ENCODE results near the gene CITED1.

DNA sequence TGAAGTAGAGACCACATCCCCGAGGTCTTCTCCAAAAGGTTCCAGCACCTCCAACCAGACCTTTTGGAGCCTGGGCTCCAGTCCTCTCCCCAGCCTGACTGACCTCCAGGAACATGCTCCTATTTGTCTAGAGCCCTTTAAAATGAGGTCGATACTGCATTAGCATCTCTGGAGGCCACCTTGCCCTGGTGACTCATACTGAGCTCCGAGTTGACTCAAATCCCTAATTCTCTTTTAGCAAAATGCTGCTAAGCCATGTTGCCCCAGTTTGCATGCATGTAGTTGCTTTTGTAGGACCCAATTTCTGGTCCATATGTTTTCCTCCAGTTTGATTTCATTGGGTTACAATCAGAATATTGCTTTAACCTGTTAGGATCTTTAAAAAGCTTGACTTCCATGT, 43.5 kb upstream of the CITED1 start:
- TF ChIP-seq, protein P1, sequence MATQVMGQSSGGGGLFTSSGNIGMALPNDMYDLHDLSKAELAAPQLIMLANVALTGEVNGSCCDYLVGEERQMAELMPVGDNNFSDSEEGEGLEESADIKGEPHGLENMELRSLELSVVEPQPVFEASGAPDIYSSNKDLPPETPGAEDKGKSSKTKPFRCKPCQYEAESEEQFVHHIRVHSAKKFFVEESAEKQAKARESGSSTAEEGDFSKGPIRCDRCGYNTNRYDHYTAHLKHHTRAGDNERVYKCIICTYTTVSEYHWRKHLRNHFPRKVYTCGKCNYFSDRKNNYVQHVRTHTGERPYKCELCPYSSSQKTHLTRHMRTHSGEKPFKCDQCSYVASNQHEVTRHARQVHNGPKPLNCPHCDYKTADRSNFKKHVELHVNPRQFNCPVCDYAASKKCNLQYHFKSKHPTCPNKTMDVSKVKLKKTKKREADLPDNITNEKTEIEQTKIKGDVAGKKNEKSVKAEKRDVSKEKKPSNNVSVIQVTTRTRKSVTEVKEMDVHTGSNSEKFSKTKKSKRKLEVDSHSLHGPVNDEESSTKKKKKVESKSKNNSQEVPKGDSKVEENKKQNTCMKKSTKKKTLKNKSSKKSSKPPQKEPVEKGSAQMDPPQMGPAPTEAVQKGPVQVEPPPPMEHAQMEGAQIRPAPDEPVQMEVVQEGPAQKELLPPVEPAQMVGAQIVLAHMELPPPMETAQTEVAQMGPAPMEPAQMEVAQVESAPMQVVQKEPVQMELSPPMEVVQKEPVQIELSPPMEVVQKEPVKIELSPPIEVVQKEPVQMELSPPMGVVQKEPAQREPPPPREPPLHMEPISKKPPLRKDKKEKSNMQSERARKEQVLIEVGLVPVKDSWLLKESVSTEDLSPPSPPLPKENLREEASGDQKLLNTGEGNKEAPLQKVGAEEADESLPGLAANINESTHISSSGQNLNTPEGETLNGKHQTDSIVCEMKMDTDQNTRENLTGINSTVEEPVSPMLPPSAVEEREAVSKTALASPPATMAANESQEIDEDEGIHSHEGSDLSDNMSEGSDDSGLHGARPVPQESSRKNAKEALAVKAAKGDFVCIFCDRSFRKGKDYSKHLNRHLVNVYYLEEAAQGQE (IDR thresholded peaks at IDR 0.05; ENCODE audit: insufficient read depth in 1 of 2, low read depth in 2 of 2, low read length in 2 of 2): no peak
- no peak for TF ChIP-seq SIN3A (IDR thresholded peaks at IDR 0.05; ENCODE audit: borderline replicate concordance, insufficient read depth, low read length)
- TF ChIP-seq POLR2AphosphoS5 (IDR thresholded peaks at IDR 0.05; ENCODE audit: low read depth, low read length): no peak
- no peak for TF ChIP-seq TAF1 (IDR thresholded peaks at IDR 0.05; ENCODE audit: borderline replicate concordance, insufficient read depth, low read length)
- no peak for TF ChIP-seq FOXP2 (optimal IDR thresholded peaks at IDR 0.05; ENCODE audit: borderline replicate concordance, extremely low read depth, extremely low read length, insufficient read depth)

Measured in PFSK-1 (cell line).